ENCODE results near the gene FGG.

GRCh38 chr4:154617820-154618317 lies 5.4 kb upstream of the FGG start:
- TF ChIP-seq CTCF (tag by site-specific recombination; IDR thresholded peaks at IDR 0.05): no peak
- no peak for TF ChIP-seq PBX3 (CRISPR knock-in tag; IDR thresholded peaks at IDR 0.05)
- TF ChIP-seq ZNF174 (tag by site-specific recombination; IDR thresholded peaks at IDR 0.05): no peak
- no peak for TF ChIP-seq ZBTB6 (tag by site-specific recombination; IDR thresholded peaks at IDR 0.05)
- TF ChIP-seq ZNF211 (tag by site-specific recombination; IDR thresholded peaks at IDR 0.05; ENCODE audit: low read depth): no peak
- TF ChIP-seq ZNF48 (tag by site-specific recombination; IDR thresholded peaks at IDR 0.05): no peak
- no peak for TF ChIP-seq ZNF114 (tag by site-specific recombination; IDR thresholded peaks at IDR 0.05)
- TF ChIP-seq ZNF654 (tag by site-specific recombination; IDR thresholded peaks at IDR 0.05; ENCODE audit: low read depth): no peak
- no peak for TF ChIP-seq REST (tag by site-specific recombination; IDR thresholded peaks at IDR 0.05)
- no peak for TF ChIP-seq ZNF121 (tag by site-specific recombination; IDR thresholded peaks at IDR 0.05)
- TF ChIP-seq ZNF501 (tag by site-specific recombination; IDR thresholded peaks at IDR 0.05): no peak
- TF ChIP-seq BCL11A (tag by site-specific recombination; IDR thresholded peaks at IDR 0.05; ENCODE audit: low read depth): no peak
- TF ChIP-seq ZBTB21 (tag by site-specific recombination; IDR thresholded peaks at IDR 0.05): no peak
- no peak for TF ChIP-seq ZNF664 (tag by site-specific recombination; IDR thresholded peaks at IDR 0.05)

Data from HEK293 (cell line).